GM18951 (cell line): ENCODE results near the gene THSD7B.

Experiments used
- POLR2A ChIP-seq: IDR thresholded peaks from 4 replicates; pipeline ENCODE4 v1.6.1; 2011; ENCODE audit warnings: mild to moderate bottlenecking; ENCODE audit not compliant: insufficient read length, insufficient read depth; ENCODE audit errors: extremely low read depth
- in situ Hi-C: fragments of 300-500 bp; cut with MboI; formaldehyde crosslinking; loops from one replicate; pipeline ENCODE4 v1.12.0; 2022; ENCODE audit warnings: low sequenced_read_pairs, mixed read lengths, inconsistent platforms; ENCODE audit not compliant: unreplicated experiment

THSD7B gene

GRCh38 chr2:136860443-136860958 lies 95.2 kb downstream of the THSD7B start:
- TF ChIP-seq POLR2A = no peak
- in situ Hi-C loops = no loop called here

- TF ChIP-seq POLR2A = no peak
- in situ Hi-C loops = no loop called here
Observed at GRCh38 chr2:136863468-136863867, 98.1 kb downstream of the THSD7B start.

DNA sequence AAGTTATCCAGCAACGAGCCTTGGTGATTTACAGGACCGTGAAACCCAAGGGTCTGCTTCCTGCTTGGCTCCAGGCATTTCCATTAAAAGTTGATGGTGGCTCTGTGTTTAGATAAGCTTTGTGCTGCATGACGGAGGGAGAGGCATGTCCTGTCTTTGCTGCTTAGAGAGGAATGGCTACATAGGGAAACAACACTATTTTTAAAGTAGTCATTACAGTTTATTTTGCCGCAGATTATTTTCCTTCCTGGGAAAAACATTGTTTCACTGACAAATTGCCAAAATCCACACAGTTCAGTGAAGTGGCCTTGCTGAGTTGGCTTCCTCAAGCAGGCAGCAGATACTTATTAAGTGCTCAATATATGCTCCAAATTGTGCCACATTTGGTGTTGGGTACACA lies 98.5 kb downstream of the THSD7B start:
- in situ Hi-C loops = no loop called here
- TF ChIP-seq POLR2A = no peak

DNA sequence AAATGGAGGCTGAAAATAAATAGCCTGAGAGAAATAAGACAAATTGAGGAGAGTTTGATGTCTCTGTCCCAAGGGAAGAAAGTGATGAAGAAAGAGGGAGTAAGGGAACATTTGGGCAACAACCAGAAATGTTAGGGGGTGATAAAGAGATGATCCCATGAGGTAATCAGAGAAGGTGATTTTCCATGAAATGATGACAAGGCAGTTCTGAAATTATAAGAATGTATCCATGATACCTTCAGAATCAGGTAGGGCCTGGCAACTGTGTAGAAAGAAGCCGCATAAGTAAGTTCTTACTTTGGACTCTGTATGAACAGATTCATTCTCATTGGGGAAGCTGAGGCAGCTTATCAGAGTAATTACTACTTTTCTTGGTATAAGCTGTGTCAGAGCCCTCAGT lies 106.1 kb downstream of the THSD7B start:
- TF ChIP-seq POLR2A = no peak

GRCh38 chr2:136874258-136874657 lies 108.9 kb downstream of the THSD7B start:
- no peak for TF ChIP-seq POLR2A
- in situ Hi-C loops = no loop called here

More for the DNA sequence above, 106.1 kb downstream of the THSD7B start:
- in situ Hi-C loops = no loop called here

- TF ChIP-seq POLR2A = no peak
- in situ Hi-C loops = no loop called here
Observed at GRCh38 chr2:136891100-136891499, 125.8 kb downstream of the THSD7B start.

GRCh38 chr2:136894007-136894634 lies 128.8 kb downstream of the THSD7B start:
- in situ Hi-C loops = no loop called here
- no peak for TF ChIP-seq POLR2A

GRCh38 chr2:136901732-136902131 lies 136.4 kb downstream of the THSD7B start:
- in situ Hi-C loops = no loop called here
- TF ChIP-seq POLR2A = no peak

GRCh38 chr2:136905779-136906178 lies 140.4 kb downstream of the THSD7B start:
- no peak for TF ChIP-seq POLR2A
- in situ Hi-C loops = no loop called here

- in situ Hi-C loops = no loop called here
- no peak for TF ChIP-seq POLR2A
Observed at GRCh38 chr2:136909777-136910176, 144.4 kb downstream of the THSD7B start.

DNA sequence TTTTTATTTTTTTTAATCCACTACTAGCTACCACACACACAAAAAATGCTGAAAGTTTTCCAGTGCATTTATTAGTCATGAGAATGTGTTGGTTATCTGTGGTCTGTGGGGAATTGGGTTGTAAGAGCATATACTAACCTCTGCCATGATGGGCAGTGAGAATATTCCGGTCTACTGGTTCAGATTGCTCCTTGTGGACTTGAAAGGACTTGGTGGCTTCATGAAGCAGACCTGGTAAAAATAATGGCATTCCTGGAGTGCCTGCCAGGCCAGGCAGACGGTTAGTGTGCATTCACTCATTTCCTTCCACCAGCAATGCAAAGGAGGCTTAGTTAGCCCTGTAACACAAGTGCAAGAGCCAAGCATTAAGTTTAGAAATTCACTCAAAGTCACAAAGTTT lies 150.8 kb downstream of the THSD7B start:
- no peak for TF ChIP-seq POLR2A
- in situ Hi-C loops = no loop called here

DNA sequence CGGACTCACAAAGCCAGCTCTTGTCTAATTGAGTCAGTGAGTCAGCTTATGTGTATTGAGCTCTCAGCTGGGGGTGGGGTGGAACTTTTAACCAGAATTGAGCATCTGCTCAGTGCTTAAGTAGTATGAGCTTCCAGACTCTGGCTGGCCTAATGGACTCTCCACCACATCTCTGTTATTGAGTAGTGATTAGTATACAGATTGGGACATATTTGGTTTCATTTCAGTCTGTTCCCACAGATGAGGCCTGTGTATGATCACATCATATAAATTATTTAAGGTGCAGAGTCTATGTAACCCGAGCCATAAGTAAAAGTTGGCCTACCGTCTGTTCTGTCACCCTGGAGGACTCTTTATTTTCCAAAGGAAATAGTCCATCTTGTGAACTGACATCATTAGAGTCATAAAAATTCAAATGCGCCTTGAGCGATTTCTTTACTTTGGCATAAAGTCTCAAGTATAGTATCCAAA lies 152.1 kb downstream of the THSD7B start:
- TF ChIP-seq POLR2A = no peak
- in situ Hi-C loops = no loop called here

- in situ Hi-C loops = no loop called here
- TF ChIP-seq POLR2A = no peak
Observed at GRCh38 chr2:136919682-136920081, 154.3 kb downstream of the THSD7B start.

GRCh38 chr2:136920652-136921333 lies 155.4 kb downstream of the THSD7B start:
- in situ Hi-C loops = no loop called here
- TF ChIP-seq POLR2A = no peak
